GM10248 (cell line): Measurements from ENCODE around the gene CLCN2.

Source experiments
- CTCF ChIA-PET: fragments of 300-600 bp; sonication (Branson Sonifier 250); formaldehyde crosslinking; extraction: SDS; loops from one replicate; lab custom pipeline; 2021; ENCODE audit warnings: antibody characterized with exemption; lab: Yijun Ruan, JAX
- POLR2A ChIA-PET: fragments of 350-650 bp; sonication (Branson Sonifier 250); formaldehyde crosslinking; extraction: SDS; loops from one replicate; lab custom pipeline; 2020; ENCODE audit warnings: antibody characterized with exemption; lab: Yijun Ruan, JAX
- DNase-seq: peaks from one replicate; pipeline ENCODE4 v3.0.0; 2012; ENCODE audit errors: extremely low spot score
- CTCF ChIP-seq: IDR thresholded peaks from 2 replicates; pipeline ENCODE4 v1.5.1; 2012; ENCODE audit warnings: mild to moderate bottlenecking, low read depth; ENCODE audit errors: extremely low read depth, missing control alignments, control extremely low read depth

CLCN2 gene

GRCh38 chr3:184298759-184299487 lies 62.5 kb downstream of the CLCN2 start, which contains the start of gene PSMD2:
Gene PSMD2, plus strand, starts transcription at chr3:184299241. Its CDS starts 26 bp downstream, at chr3:184299267.
- ChIA-PET CTCF (interaction anchor here (0.8 to 1.3 kb wide), 3 partner anchors 9 to 215 kb away, joined by 3 read pairs; no protein-coding TSS in a partner anchor), POLR2A (no interaction called here)
- TF ChIP-seq CTCF: no peak
- DNase-seq: peak; percentile 99

GRCh38 chr3:184296616-184297015 lies 64.8 kb downstream of the CLCN2 start:
- CTCF ChIA-PET: interaction anchor here (0.6 to 1.7 kb wide), 3 partner anchors 10 to 411 kb away, joined by 3 to 6 read pairs (median 4); no protein-coding TSS in a partner anchor
- no peak for DNase-seq
- TF ChIP-seq CTCF: no peak
- POLR2A ChIA-PET: no interaction called here
